ENCODE data around the gene ARHGAP27. TPM values are rescaled to one million over a fixed set of nuclear protein-coding genes. Genes with fewer than 3 reads are reported as not detected.
"Not testable (repeated sequence)": the region's sequence is repeated elsewhere in the genome, so short reads cannot be mapped to it uniquely, and the experiment has no call there.

ARHGAP27 gene
- total RNA-seq, 3 donors from 2014 or later (not counting 1 experiment from before 2014, with no cell fraction given), result 125 to 141 (median 126) TPM

- intact Hi-C loops (cut with micrococcal nuclease); H3K27me3 ChIP-seq (ENCODE audit: control insufficient read depth, insufficient read depth, low read length); H3K36me3 ChIP-seq (ENCODE audit: control insufficient read depth, insufficient read depth, low read length); H3K4me3 ChIP-seq (ENCODE audit: low read length); H3K9me3 Mint-ChIP-seq; H3K27me3 Mint-ChIP-seq (ENCODE audit: low read depth in 2 of 2); H3K9me3 ChIP-seq (ENCODE audit: control insufficient read depth, insufficient read depth, low read length); H3K36me3 Mint-ChIP-seq: not testable (repeated sequence)
- 29% methylated on average over 5 of the region's 8 CpGs for WGBS (ENCODE audit: insufficient coverage)
- H3K27ac ChIP-seq (ENCODE audit: low read length), result peak overlapping the region; percentile 67
- Mint-ChIP-seq H3K4me1 (peaks cover 8 to 17% of the 10 kb centered on the region in 2 donors), H3K4me3 (peak overlapping the region; percentile 57), H3K27ac (peak overlapping the region; percentile 89 to 92)
- ATAC-seq (peak; percentile 88 to 93 (median 89)), DNase-seq (peak; percentile 24 to 51)
- H3K4me1 ChIP-seq (ENCODE audit: control insufficient read depth, insufficient read depth, low read length), result peaks cover 18% of the 10 kb centered on the region
Measured at GRCh38 chr17:45461524-45462327, 29.1 kb upstream of the ARHGAP27 start.

GRCh38 chr17:45460422-45460821, 27.8 kb upstream of the ARHGAP27 start:
- H3K9me3 ChIP-seq (ENCODE audit: control insufficient read depth, insufficient read depth, low read length); H3K4me3 Mint-ChIP-seq; H3K27me3 ChIP-seq (ENCODE audit: control insufficient read depth, insufficient read depth, low read length); H3K27me3 Mint-ChIP-seq (ENCODE audit: low read depth in 2 of 2); H3K9me3 Mint-ChIP-seq; H3K27ac ChIP-seq (ENCODE audit: low read length); H3K36me3 Mint-ChIP-seq; intact Hi-C loops (cut with micrococcal nuclease); ATAC-seq; H3K36me3 ChIP-seq (ENCODE audit: control insufficient read depth, insufficient read depth, low read length); DNase-seq; H3K4me3 ChIP-seq (ENCODE audit: low read length): not testable (repeated sequence)
- peaks cover 18% of the 10 kb centered on the region for H3K4me1 ChIP-seq (ENCODE audit: control insufficient read depth, insufficient read depth, low read length)
- 99% methylated on average over 5 of the region's 5 CpGs for WGBS (ENCODE audit: insufficient coverage)
- Mint-ChIP-seq H3K4me1 (peaks cover 8 to 28% of the 10 kb centered on the region in 2 donors), H3K27ac (peak overlapping the region; percentile 89 to 92)

- H3K9me3 Mint-ChIP-seq; ATAC-seq; H3K27me3 Mint-ChIP-seq (ENCODE audit: low read depth in 2 of 2); DNase-seq; H3K27ac ChIP-seq (ENCODE audit: low read length); H3K4me3 Mint-ChIP-seq; intact Hi-C loops (cut with micrococcal nuclease); H3K4me3 ChIP-seq (ENCODE audit: low read length); H3K9me3 ChIP-seq (ENCODE audit: control insufficient read depth, insufficient read depth, low read length); H3K27me3 ChIP-seq (ENCODE audit: control insufficient read depth, insufficient read depth, low read length); H3K36me3 Mint-ChIP-seq: not testable (repeated sequence)
- Histone ChIP-seq H3K4me1 (ENCODE audit: control insufficient read depth, insufficient read depth, low read length) (peaks cover 26% of the 10 kb centered on the region), H3K36me3 (ENCODE audit: control insufficient read depth, insufficient read depth, low read length) (peaks cover 14% of the 10 kb centered on the region)
- Mint-ChIP-seq H3K4me1 (peaks cover 6 to 33% of the 10 kb centered on the region in 2 donors), H3K27ac (peak overlapping the region in 1 of 2 donors; percentile 40)
- WGBS (ENCODE audit: insufficient coverage), result 95% methylated on average over 7 of the region's 8 CpGs
Measured at GRCh38 chr17:45454341-45454740, 21.7 kb upstream of the ARHGAP27 start.

DNA sequence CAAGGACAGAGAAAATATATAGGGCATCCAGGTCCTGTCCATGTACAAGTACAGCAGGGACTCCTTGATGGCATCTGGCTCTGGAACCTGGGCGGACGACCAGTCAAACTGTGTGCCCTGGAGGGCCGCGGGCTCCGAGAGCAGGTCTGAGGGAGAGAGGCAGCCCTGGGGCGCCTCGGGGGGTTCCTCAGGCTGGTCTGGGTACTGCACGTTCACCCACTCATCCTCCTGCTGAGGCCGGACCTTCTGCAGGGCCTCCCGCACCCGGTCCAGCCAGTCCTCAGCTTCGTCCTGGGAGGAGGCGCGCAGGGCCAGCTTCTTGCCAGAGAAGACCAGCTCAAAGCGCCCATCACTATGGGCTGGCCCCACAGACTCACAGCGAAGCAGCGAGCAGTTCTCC, 21.1 kb upstream of the ARHGAP27 start:
- Histone ChIP-seq H3K4me1 (ENCODE audit: control insufficient read depth, insufficient read depth, low read length) (peaks cover 26% of the 10 kb centered on the region), H3K36me3 (ENCODE audit: control insufficient read depth, insufficient read depth, low read length) (peaks cover 14% of the 10 kb centered on the region)
- DNase-seq; H3K36me3 Mint-ChIP-seq; H3K27me3 ChIP-seq (ENCODE audit: control insufficient read depth, insufficient read depth, low read length); H3K27me3 Mint-ChIP-seq (ENCODE audit: low read depth in 2 of 2); intact Hi-C loops (cut with micrococcal nuclease); H3K4me3 Mint-ChIP-seq; H3K27ac Mint-ChIP-seq; H3K9me3 ChIP-seq (ENCODE audit: control insufficient read depth, insufficient read depth, low read length); ATAC-seq; H3K4me3 ChIP-seq (ENCODE audit: low read length); H3K9me3 Mint-ChIP-seq; H3K27ac ChIP-seq (ENCODE audit: low read length): not testable (repeated sequence)
- 97% methylated on average over 17 of the region's 17 CpGs for WGBS (ENCODE audit: insufficient coverage)
- H3K4me1 Mint-ChIP-seq, result peaks cover 6 to 36% of the 10 kb centered on the region in 2 donors

GRCh38 chr17:45453225-45453534, 20.5 kb upstream of the ARHGAP27 start:
- Histone ChIP-seq H3K4me1 (ENCODE audit: control insufficient read depth, insufficient read depth, low read length) (peaks cover 26% of the 10 kb centered on the region), H3K36me3 (ENCODE audit: control insufficient read depth, insufficient read depth, low read length) (peaks cover 16% of the 10 kb centered on the region)
- Mint-ChIP-seq H3K27ac (peak overlapping the region in 1 of 2 donors; percentile 29), H3K4me1 (peaks cover 6 to 36% of the 10 kb centered on the region in 2 donors)
- ATAC-seq; H3K36me3 Mint-ChIP-seq; H3K27me3 Mint-ChIP-seq (ENCODE audit: low read depth in 2 of 2); intact Hi-C loops (cut with micrococcal nuclease); H3K27ac ChIP-seq (ENCODE audit: low read length); H3K9me3 ChIP-seq (ENCODE audit: control insufficient read depth, insufficient read depth, low read length); H3K4me3 ChIP-seq (ENCODE audit: low read length); H3K9me3 Mint-ChIP-seq; H3K27me3 ChIP-seq (ENCODE audit: control insufficient read depth, insufficient read depth, low read length); DNase-seq; H3K4me3 Mint-ChIP-seq: not testable (repeated sequence)
- 62% methylated on average over 2 of the region's 7 CpGs for WGBS (ENCODE audit: insufficient coverage)

GRCh38 chr17:45452329-45453224, 19.9 kb upstream of the ARHGAP27 start:
- H3K4me1 Mint-ChIP-seq, result peaks cover 6 to 36% of the 10 kb centered on the region in 2 donors
- H3K27me3 ChIP-seq (ENCODE audit: control insufficient read depth, insufficient read depth, low read length); H3K36me3 Mint-ChIP-seq; H3K4me3 ChIP-seq (ENCODE audit: low read length); H3K9me3 ChIP-seq (ENCODE audit: control insufficient read depth, insufficient read depth, low read length); H3K27me3 Mint-ChIP-seq (ENCODE audit: low read depth in 2 of 2); H3K9me3 Mint-ChIP-seq; H3K27ac ChIP-seq (ENCODE audit: low read length); DNase-seq; intact Hi-C loops (cut with micrococcal nuclease): not testable (repeated sequence)
- H3K36me3 ChIP-seq (ENCODE audit: control insufficient read depth, insufficient read depth, low read length), result peaks cover 18% of the 10 kb centered on the region
- H3K27ac Mint-ChIP-seq, result peak overlapping the region; percentile 29 to 64
- H3K4me1 ChIP-seq (ENCODE audit: control insufficient read depth, insufficient read depth, low read length), result peaks cover 26% of the 10 kb centered on the region
- peak overlapping the region; percentile 42 for H3K4me3 Mint-ChIP-seq
- WGBS (ENCODE audit: insufficient coverage), result 75% methylated on average over 6 of the region's 9 CpGs
- peak in 1 of 3 donors; percentile 29 for ATAC-seq

DNA sequence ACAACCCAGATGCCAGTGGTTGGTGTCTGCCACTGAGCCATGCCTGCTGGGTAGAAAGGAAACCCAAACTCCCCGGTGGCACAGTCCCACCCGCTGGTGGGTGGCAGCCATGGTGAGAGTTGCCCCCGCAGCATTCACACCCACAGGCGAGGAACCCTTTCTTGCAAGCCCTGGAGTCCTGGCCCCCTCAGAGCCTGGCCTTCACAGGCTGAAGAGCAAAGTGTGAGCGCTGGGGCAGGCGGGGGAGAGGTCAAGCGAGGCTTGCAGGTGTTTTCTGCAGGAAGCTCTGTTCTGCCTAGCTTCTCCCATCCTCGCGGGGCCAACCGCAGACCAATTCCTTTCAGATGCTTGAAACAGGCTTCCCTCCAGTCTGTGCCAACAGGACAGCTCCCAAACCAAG, 19.0 kb upstream of the ARHGAP27 start:
- H3K4me3 ChIP-seq (ENCODE audit: low read length); H3K9me3 ChIP-seq (ENCODE audit: control insufficient read depth, insufficient read depth, low read length); H3K9me3 Mint-ChIP-seq; H3K27me3 ChIP-seq (ENCODE audit: control insufficient read depth, insufficient read depth, low read length); H3K36me3 Mint-ChIP-seq; intact Hi-C loops (cut with micrococcal nuclease); H3K27ac Mint-ChIP-seq; H3K27me3 Mint-ChIP-seq (ENCODE audit: low read depth in 2 of 2); H3K4me3 Mint-ChIP-seq; DNase-seq: not testable (repeated sequence)
- peaks cover 6 to 42% of the 10 kb centered on the region in 2 donors for H3K4me1 Mint-ChIP-seq
- ATAC-seq, result peak; percentile 79 to 89 (median 83)
- WGBS (ENCODE audit: insufficient coverage), result 15% methylated on average over 7 of the region's 10 CpGs
- peak overlapping the region; percentile 52 for H3K27ac ChIP-seq (ENCODE audit: low read length)
- peaks cover 32% of the 10 kb centered on the region for H3K4me1 ChIP-seq (ENCODE audit: control insufficient read depth, insufficient read depth, low read length)
- H3K36me3 ChIP-seq (ENCODE audit: control insufficient read depth, insufficient read depth, low read length), result peaks cover 18% of the 10 kb centered on the region

All from natural killer cell (primary cell).